Caco-2 (cell line): ENCODE data around the gene PIEZO1. TPM values are rescaled to one million over a fixed set of nuclear protein-coding genes. Genes with fewer than 3 reads are reported as not detected.

Experiments
- BruUV-seq: library from RNA; stranded (reverse); fragments of 400-500 nt; replicated peaks from 2 replicates; lab custom pipeline; 2021; lab: Mats Ljungman, UMichigan
- CTCF ChIA-PET: fragments of 300-600 bp; sonication (Branson Sonifier 250); formaldehyde crosslinking; loops from one replicate; lab custom pipeline; 2022; ENCODE audit warnings: antibody characterized with exemption; lab: Charles Lee
- POLR2A ChIA-PET: fragments of 300-600 bp; sonication (Branson Sonifier 250); formaldehyde crosslinking; loops from one replicate; lab custom pipeline; 2022; ENCODE audit warnings: antibody characterized with exemption; lab: Charles Lee
- DNase-seq, 2 experiments: peaks; one replicate each; pipeline versions ENCODE4 v3.0.0 to v3.0.0-alpha.2; 2020 to 2022
- H3K27me3 ChIP-seq: replicated peaks from 2 replicates; pipeline ENCODE4 v1.6.0; 2011; ENCODE audit warnings: low read length; ENCODE audit not compliant: control insufficient read depth, insufficient read depth
- H3K36me3 ChIP-seq: 2 replicates; pipeline ENCODE4 v1.5.1; 2011; ENCODE audit warnings: low read length; ENCODE audit not compliant: control insufficient read depth, insufficient read depth
- H3K4me1 ChIP-seq: fragments of 250-450 bp; sonication (Bioruptor Pico); 2 replicates; pipeline ENCODE4 v1.5.1; 2020; ENCODE audit warnings: mild to moderate bottlenecking
- H3K4me3 ChIP-seq: 2 replicates; pipeline ENCODE4 v1.5.1; 2011; ENCODE audit warnings: low read depth, mild to moderate bottlenecking, control low read depth, low read length
- H3K9me3 ChIP-seq: fragments of 250-450 bp; sonication (Bioruptor Pico); 2 replicates; pipeline ENCODE4 v1.5.1; 2020; ENCODE audit warnings: mild to moderate bottlenecking, moderate library complexity
- H3K27ac Mint-ChIP-seq: one replicate; pipeline ENCODE4 v1.8.0; 2022; ENCODE audit warnings: mixed read lengths; ENCODE audit not compliant: unreplicated experiment
- H3K27me3 Mint-ChIP-seq: one replicate; pipeline ENCODE4 v1.8.0; 2022; ENCODE audit warnings: mixed read lengths; ENCODE audit not compliant: insufficient read depth, unreplicated experiment
- H3K36me3 Mint-ChIP-seq: one replicate; pipeline ENCODE4 v1.8.0; 2022; ENCODE audit warnings: mild to moderate bottlenecking, mixed read lengths; ENCODE audit not compliant: insufficient read depth, unreplicated experiment
- H3K4me1 Mint-ChIP-seq: one replicate; pipeline ENCODE4 v1.8.0; 2022; ENCODE audit warnings: low read depth, mixed read lengths; ENCODE audit not compliant: unreplicated experiment
- H3K4me3 Mint-ChIP-seq: one replicate; pipeline ENCODE4 v1.8.0; 2022; ENCODE audit warnings: mild to moderate bottlenecking, moderate library complexity, mixed read lengths; ENCODE audit not compliant: unreplicated experiment
- H3K9me3 Mint-ChIP-seq: one replicate; pipeline ENCODE4 v1.8.0; 2022; ENCODE audit warnings: mixed read lengths; ENCODE audit not compliant: unreplicated experiment
- intact Hi-C: fragments of 100-400 bp; cut with micrococcal nuclease; formaldehyde crosslinking; loops from one replicate; pipeline ENCODE4 v1.10.0; 2022; ENCODE audit not compliant: unreplicated experiment
- total RNA-seq: library from RNA; stranded (reverse); gene quantifications from 2 replicates; pipeline ENCODE4 v1.2.3, GENCODE V29; 2022
- TF ChIP-seq, protein P1 (sequence below), 2 experiments: fragments of 200-600 bp in 1 of 2; IDR thresholded peaks; 1 replicate in 1 of 2; 2 replicates in 1 of 2; pipeline versions ENCODE4 v1.5.1 to v1.8.0; 2011 to 2022; ENCODE audit warnings: antibody characterized with exemption in 1 of 2, control low read depth in 1 of 2, inconsistent platforms in 1 of 2, low read depth in 1 of 2, low read length in 1 of 2, mild to moderate bottlenecking in 1 of 2, moderate library complexity in 1 of 2; ENCODE audit not compliant: insufficient read depth in 1 of 2, severe bottlenecking in 1 of 2, unreplicated experiment in 1 of 2

PIEZO1 gene
- total RNA-seq, 1 experiment from 2014 or later, result 248 TPM

DNA sequence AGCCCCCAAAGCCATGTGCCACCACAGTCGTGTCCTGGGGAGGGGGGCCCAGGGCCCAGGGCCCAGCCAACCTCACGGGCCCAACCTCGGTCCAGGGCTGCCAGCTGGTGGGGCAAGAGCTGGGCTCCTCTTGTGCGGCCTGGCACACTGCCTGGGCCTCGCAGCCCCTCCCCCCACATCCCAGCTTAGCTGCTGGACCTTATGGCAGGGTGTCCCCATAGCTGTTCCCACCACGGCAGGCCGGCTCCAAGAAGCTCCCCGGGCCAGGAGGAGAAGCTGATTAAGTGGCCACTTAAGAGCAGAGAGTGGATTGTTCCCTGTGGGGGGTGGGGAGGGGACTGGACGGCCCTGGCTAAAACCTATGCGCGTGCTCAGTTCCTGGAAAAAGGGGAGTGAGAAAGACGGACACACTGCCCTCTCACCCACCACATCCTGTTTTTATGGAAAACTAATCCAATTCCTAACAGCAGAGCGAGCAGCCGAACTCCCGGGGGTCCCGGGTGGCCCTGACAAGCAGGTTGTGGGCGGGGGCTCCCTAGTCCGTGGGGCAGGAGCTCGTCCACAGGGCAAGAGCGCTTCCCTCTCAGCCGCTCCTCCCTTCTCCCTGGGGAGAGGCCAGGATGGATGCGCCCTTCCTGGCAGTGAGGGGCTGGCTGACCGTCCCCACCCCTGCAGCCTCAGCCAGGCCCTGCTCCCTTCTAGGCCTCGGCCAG lies 16.8 kb downstream of the PIEZO1 start:
- Histone ChIP-seq H3K27me3 (no peaks in the 10 kb centered on the region), H3K4me1 (peaks cover 92% of the 10 kb centered on the region), H3K4me3 (no peak overlapping the region), H3K36me3 (no peaks in the 10 kb centered on the region; the same call in 1 of the 2 replicates), H3K9me3 (no peaks in the 10 kb centered on the region)
- H3K27me3 Mint-ChIP-seq, result no peaks in the 10 kb centered on the region
- H3K4me1 Mint-ChIP-seq, result peaks cover 31% of the 10 kb centered on the region
- BruUV-seq, result no TSS peak
- CTCF ChIA-PET, result interaction anchor here (2.4 kb wide), 1 partner anchor 31 kb away, joined by 14 read pairs; no protein-coding TSS in a partner anchor
- no peak overlapping the region for H3K4me3 Mint-ChIP-seq
- intact Hi-C loops, result no loop called here
- no peaks in the 10 kb centered on the region for H3K9me3 Mint-ChIP-seq
- H3K36me3 Mint-ChIP-seq, result peaks cover 65% of the 10 kb centered on the region
- peak overlapping the region; percentile 75 for H3K27ac Mint-ChIP-seq
- no peak for DNase-seq
- POLR2A ChIA-PET, result interaction anchor here (0.5 kb wide), 1 partner anchor 357 kb away, joined by 5 read pairs; no protein-coding TSS in a partner anchor
- TF ChIP-seq, protein P1, sequence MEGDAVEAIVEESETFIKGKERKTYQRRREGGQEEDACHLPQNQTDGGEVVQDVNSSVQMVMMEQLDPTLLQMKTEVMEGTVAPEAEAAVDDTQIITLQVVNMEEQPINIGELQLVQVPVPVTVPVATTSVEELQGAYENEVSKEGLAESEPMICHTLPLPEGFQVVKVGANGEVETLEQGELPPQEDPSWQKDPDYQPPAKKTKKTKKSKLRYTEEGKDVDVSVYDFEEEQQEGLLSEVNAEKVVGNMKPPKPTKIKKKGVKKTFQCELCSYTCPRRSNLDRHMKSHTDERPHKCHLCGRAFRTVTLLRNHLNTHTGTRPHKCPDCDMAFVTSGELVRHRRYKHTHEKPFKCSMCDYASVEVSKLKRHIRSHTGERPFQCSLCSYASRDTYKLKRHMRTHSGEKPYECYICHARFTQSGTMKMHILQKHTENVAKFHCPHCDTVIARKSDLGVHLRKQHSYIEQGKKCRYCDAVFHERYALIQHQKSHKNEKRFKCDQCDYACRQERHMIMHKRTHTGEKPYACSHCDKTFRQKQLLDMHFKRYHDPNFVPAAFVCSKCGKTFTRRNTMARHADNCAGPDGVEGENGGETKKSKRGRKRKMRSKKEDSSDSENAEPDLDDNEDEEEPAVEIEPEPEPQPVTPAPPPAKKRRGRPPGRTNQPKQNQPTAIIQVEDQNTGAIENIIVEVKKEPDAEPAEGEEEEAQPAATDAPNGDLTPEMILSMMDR (IDR thresholded peaks at IDR 0.05; ENCODE audit: insufficient read depth in 1 of 2, low read depth in 1 of 2, low read length in 1 of 2, severe bottlenecking in 1 of 2, unreplicated experiment in 1 of 2), result no peak

DNA sequence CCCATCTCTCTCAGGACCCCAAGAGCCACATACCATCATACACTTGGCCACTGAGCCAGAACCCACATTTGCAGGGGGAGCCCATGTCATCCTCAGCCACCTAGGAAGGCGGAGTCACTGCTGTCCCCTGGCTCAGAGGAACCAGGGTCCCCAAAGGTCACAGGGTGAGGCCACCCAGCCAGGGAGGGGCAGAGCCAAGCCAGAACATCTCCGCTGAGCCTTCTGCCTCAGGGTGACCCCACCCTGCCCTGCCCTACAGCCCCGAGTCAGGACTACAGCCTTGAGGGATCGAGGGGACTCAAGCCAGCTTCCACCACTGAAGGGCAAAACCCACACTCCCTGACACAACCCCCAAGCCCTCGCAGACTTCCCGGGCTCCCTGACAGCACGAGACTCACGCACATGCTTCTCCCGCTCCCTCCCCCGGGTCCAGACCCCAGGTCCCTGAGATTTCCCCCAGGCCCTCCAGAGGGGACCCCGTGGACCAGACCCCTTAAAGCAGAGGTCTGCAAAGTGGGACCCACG lies 17.4 kb downstream of the PIEZO1 start:
- intact Hi-C loops, result no loop called here
- no peaks in the 10 kb centered on the region for H3K27me3 Mint-ChIP-seq
- DNase-seq, result no peak
- Histone ChIP-seq H3K9me3 (no peaks in the 10 kb centered on the region), H3K4me3 (no peak overlapping the region), H3K27me3 (no peaks in the 10 kb centered on the region), H3K36me3 (no peaks in the 10 kb centered on the region; the same call in 1 of the 2 replicates), H3K4me1 (peaks cover 92% of the 10 kb centered on the region)
- ChIA-PET CTCF (interaction anchor here (1.5 to 2.4 kb wide), 2 partner anchors 17 to 30 kb away, joined by 3 to 14 read pairs; no protein-coding TSS in a partner anchor), POLR2A (no interaction called here)
- TF ChIP-seq, protein P1 (IDR thresholded peaks at IDR 0.05; ENCODE audit: insufficient read depth in 1 of 2, low read depth in 1 of 2, low read length in 1 of 2, severe bottlenecking in 1 of 2, unreplicated experiment in 1 of 2), result no peak
- no peaks in the 10 kb centered on the region for H3K9me3 Mint-ChIP-seq
- no TSS peak for BruUV-seq
- H3K27ac Mint-ChIP-seq, result peak overlapping the region; percentile 75
- H3K4me1 Mint-ChIP-seq, result peaks cover 33% of the 10 kb centered on the region
- H3K4me3 Mint-ChIP-seq, result no peak overlapping the region
- peaks cover 60% of the 10 kb centered on the region for H3K36me3 Mint-ChIP-seq

DNA sequence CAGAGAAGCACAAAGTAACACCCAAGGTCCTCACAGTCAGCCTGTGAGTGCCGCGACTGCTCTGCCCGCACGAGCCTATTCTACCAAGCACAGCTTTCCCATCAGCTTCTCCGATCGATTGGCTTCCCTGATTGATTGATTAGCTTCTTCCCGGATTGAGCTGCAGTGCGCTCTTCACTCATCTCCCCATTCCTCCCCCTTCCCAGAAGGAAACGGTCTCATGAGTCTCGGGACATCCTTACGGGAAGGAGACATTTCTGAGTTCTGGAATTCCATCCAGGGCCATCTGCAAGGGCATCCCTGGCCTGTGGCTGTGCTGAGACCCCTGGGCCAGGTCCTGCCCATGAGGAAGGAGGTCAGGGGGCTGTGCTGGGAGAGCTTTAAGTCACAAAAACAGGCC lies 18.0 kb downstream of the PIEZO1 start:
- intact Hi-C loops, result no loop called here
- Mint-ChIP-seq H3K4me3 (peak overlapping the region; percentile 25), H3K27me3 (no peaks in the 10 kb centered on the region), H3K27ac (peak overlapping the region; percentile 75), H3K9me3 (no peaks in the 10 kb centered on the region), H3K4me1 (peaks cover 33% of the 10 kb centered on the region), H3K36me3 (peaks cover 58% of the 10 kb centered on the region)
- CTCF ChIA-PET, result interaction anchor here (0.6 to 2.4 kb wide), 3 partner anchors 17 to 29 kb away, joined by 3 to 14 read pairs (median 4); partner anchors contain the start of gene PIEZO1
- no TSS peak for BruUV-seq
- H3K4me1 ChIP-seq, result peaks cover 92% of the 10 kb centered on the region
- no peaks in the 10 kb centered on the region; the same call in 1 of the 2 replicates for H3K36me3 ChIP-seq
- TF ChIP-seq, protein P1 (IDR thresholded peaks at IDR 0.05; ENCODE audit: insufficient read depth in 1 of 2, low read depth in 1 of 2, low read length in 1 of 2, severe bottlenecking in 1 of 2, unreplicated experiment in 1 of 2), result no peak
- POLR2A ChIA-PET, result no interaction called here
- H3K27me3 ChIP-seq, result no peaks in the 10 kb centered on the region
- no peaks in the 10 kb centered on the region for H3K9me3 ChIP-seq
- H3K4me3 ChIP-seq, result no peak overlapping the region
- no peak for DNase-seq
